Measurements from ENCODE around the gene KRTAP10-1. TPM values are rescaled to one million over a fixed set of nuclear protein-coding genes. Genes with fewer than 3 reads are reported as not detected.
A peak's percentile ranks its signal among the peaks of the same experiment; 100 is the strongest.

KRTAP10-1 gene
- total and polyA plus RNA-seq, 2 of the 13 experiments (the other 11 are each of a cell fraction or from before 2014, with no cell fraction given), result not detected

- TF ChIP-seq, protein P1, sequence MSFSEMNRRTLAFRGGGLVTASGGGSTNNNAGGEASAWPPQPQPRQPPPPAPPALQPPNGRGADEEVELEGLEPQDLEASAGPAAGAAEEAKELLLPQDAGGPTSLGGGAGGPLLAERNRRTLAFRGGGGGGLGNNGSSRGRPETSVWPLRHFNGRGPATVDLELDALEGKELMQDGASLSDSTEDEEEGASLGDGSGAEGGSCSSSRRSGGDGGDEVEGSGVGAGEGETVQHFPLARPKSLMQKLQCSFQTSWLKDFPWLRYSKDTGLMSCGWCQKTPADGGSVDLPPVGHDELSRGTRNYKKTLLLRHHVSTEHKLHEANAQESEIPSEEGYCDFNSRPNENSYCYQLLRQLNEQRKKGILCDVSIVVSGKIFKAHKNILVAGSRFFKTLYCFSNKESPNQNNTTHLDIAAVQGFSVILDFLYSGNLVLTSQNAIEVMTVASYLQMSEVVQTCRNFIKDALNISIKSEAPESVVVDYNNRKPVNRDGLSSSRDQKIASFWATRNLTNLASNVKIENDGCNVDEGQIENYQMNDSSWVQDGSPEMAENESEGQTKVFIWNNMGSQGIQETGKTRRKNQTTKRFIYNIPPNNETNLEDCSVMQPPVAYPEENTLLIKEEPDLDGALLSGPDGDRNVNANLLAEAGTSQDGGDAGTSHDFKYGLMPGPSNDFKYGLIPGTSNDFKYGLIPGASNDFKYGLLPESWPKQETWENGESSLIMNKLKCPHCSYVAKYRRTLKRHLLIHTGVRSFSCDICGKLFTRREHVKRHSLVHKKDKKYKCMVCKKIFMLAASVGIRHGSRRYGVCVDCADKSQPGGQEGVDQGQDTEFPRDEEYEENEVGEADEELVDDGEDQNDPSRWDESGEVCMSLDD (CRISPR knock-in tag; IDR thresholded peaks at IDR 0.05; ENCODE audit: borderline replicate concordance), result no peak
- no peak for TF ChIP-seq ZNF274 (CRISPR knock-in tag; IDR thresholded peaks at IDR 0.05)
- no peak for TF ChIP-seq ZBTB21 (CRISPR knock-in tag; IDR thresholded peaks at IDR 0.05)
- TF ChIP-seq, protein P2, sequence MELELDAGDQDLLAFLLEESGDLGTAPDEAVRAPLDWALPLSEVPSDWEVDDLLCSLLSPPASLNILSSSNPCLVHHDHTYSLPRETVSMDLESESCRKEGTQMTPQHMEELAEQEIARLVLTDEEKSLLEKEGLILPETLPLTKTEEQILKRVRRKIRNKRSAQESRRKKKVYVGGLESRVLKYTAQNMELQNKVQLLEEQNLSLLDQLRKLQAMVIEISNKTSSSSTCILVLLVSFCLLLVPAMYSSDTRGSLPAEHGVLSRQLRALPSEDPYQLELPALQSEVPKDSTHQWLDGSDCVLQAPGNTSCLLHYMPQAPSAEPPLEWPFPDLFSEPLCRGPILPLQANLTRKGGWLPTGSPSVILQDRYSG (CRISPR knock-in tag; IDR thresholded peaks at IDR 0.05), result no peak
- TF ChIP-seq KLF15 (CRISPR knock-in tag; IDR thresholded peaks at IDR 0.05; ENCODE audit: borderline replicate concordance), result no peak
- no peak for TF ChIP-seq ZSCAN29 (CRISPR knock-in tag; conservative IDR thresholded peaks at IDR 0.05)
- TF ChIP-seq BCL6 (CRISPR knock-in tag; IDR thresholded peaks at IDR 0.05), result no peak
- TF ChIP-seq CBX1 (IDR thresholded peaks at IDR 0.05; ENCODE audit: low read depth), result peak; percentile 33
- TF ChIP-seq DNMT3B (CRISPR knock-in tag; conservative IDR thresholded peaks at IDR 0.05), result no peak
- TF ChIP-seq RFXAP (CRISPR knock-in tag; IDR thresholded peaks at IDR 0.05; ENCODE audit: borderline replicate concordance), result peak; percentile 46; the same call in 1 of the 2 replicates
- no peak for TF ChIP-seq ZNF678 (CRISPR knock-in tag; IDR thresholded peaks at IDR 0.05)
- TF ChIP-seq ZNF547 (CRISPR knock-in tag; IDR thresholded peaks at IDR 0.05), result peak; percentile 45; the same call in 1 of the 2 replicates
- no peak for TF ChIP-seq SMC3 (IDR thresholded peaks at IDR 0.05; ENCODE audit: low read length)
- TF ChIP-seq ZSCAN9 (CRISPR knock-in tag; IDR thresholded peaks at IDR 0.05; ENCODE audit: borderline replicate concordance), result 0 out of 2 replicates have a peak, but pooled peaks have one; percentile 21
- TF ChIP-seq ZNF691 (CRISPR knock-in tag; IDR thresholded peaks at IDR 0.05; ENCODE audit: borderline replicate concordance, low read depth), result peak; percentile 63; the same call in 1 of the 2 replicates
- no peak for TF ChIP-seq PRMT3 (CRISPR knock-in tag; IDR thresholded peaks at IDR 0.05; ENCODE audit: borderline replicate concordance, low read depth)
- TF ChIP-seq ZC3H13 (CRISPR knock-in tag; IDR thresholded peaks at IDR 0.05), result peak; percentile 98
- peak; percentile 96 for TF ChIP-seq AKAP8 (CRISPR knock-in tag; IDR thresholded peaks at IDR 0.05)
- TF ChIP-seq, protein P3, sequence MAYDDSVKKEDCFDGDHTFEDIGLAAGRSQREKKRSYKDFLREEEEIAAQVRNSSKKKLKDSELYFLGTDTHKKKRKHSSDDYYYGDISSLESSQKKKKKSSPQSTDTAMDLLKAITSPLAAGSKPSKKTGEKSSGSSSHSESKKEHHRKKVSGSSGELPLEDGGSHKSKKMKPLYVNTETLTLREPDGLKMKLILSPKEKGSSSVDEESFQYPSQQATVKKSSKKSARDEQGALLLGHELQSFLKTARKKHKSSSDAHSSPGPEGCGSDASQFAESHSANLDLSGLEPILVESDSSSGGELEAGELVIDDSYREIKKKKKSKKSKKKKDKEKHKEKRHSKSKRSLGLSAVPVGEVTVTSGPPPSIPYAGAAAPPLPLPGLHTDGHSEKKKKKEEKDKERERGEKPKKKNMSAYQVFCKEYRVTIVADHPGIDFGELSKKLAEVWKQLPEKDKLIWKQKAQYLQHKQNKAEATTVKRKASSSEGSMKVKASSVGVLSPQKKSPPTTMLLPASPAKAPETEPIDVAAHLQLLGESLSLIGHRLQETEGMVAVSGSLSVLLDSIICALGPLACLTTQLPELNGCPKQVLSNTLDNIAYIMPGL (CRISPR knock-in tag; IDR thresholded peaks at IDR 0.05; ENCODE audit: borderline replicate concordance in 1 of 2, low read depth in 1 of 2), result peak in 1 of 2 experiments; percentile 31; a peak in 1 of 4 replicates
- TF ChIP-seq PBX2 (CRISPR knock-in tag; IDR thresholded peaks at IDR 0.05), result 0 out of 2 replicates have a peak, but pooled peaks have one; percentile 12
Observed at GRCh38 chr21:44517175-44517899, 22.7 kb downstream of the KRTAP10-1 start (continued).

All from HepG2 (cell line).